Measurements from ENCODE around the gene C1orf174.
"Not testable (repeated sequence)": the region's sequence is repeated elsewhere in the genome, so short reads cannot be mapped to it uniquely, and the experiment has no call there.

C1orf174 gene

GRCh38 chr1:3925256-3925655, 25.2 kb upstream of the C1orf174 start:
- DNase-seq = no peak

- DNase-seq = no peak
Observed at GRCh38 chr1:3924825-3925220, 24.8 kb upstream of the C1orf174 start.

- DNase-seq = no peak
Observed at GRCh38 chr1:3924186-3924824, 24.2 kb upstream of the C1orf174 start.

- no peak for DNase-seq
Observed at GRCh38 chr1:3923378-3924185, 23.5 kb upstream of the C1orf174 start.

GRCh38 chr1:3922851-3923250, 22.8 kb upstream of the C1orf174 start:
- no peak for DNase-seq

GRCh38 chr1:3922201-3922725, 22.2 kb upstream of the C1orf174 start:
- no peak for DNase-seq

GRCh38 chr1:3921765-3922164, 21.7 kb upstream of the C1orf174 start:
- no peak for DNase-seq

GRCh38 chr1:3919706-3920105, 19.6 kb upstream of the C1orf174 start:
- DNase-seq = no peak

- no peak for DNase-seq
Observed at GRCh38 chr1:3918966-3919611, 19.0 kb upstream of the C1orf174 start.

- DNase-seq = not testable (repeated sequence)
Observed at GRCh38 chr1:3918359-3918758, 18.3 kb upstream of the C1orf174 start.

GRCh38 chr1:3917761-3918160, 17.7 kb upstream of the C1orf174 start:
- no peak for DNase-seq

- no peak for DNase-seq
Observed at GRCh38 chr1:3915551-3916121, 15.6 kb upstream of the C1orf174 start.

GRCh38 chr1:3914911-3915310, 14.8 kb upstream of the C1orf174 start:
- DNase-seq = no peak

GRCh38 chr1:3914331-3914851, 14.3 kb upstream of the C1orf174 start:
- no peak for DNase-seq

- DNase-seq = no peak
Observed at GRCh38 chr1:3912809-3913685, 13.0 kb upstream of the C1orf174 start.

GRCh38 chr1:3911981-3912808, 12.1 kb upstream of the C1orf174 start:
- no peak for DNase-seq

GRCh38 chr1:3910857-3911845, 11.1 kb upstream of the C1orf174 start:
- peak; percentile 42 to 63 for DNase-seq

- no peak for DNase-seq
Observed at GRCh38 chr1:3910049-3910731, 10.1 kb upstream of the C1orf174 start.

- DNase-seq = no peak
Observed at GRCh38 chr1:3909615-3910014, 9.5 kb upstream of the C1orf174 start.

Measured in Kasumi-1 (cell line).